ENCODE results near the gene METTL16. TPM values are rescaled to one million over a fixed set of nuclear protein-coding genes. Genes with fewer than 3 reads are reported as not detected.

METTL16 gene
- total RNA-seq, 1 donor from 2014 or later, result 44.9 TPM

DNA sequence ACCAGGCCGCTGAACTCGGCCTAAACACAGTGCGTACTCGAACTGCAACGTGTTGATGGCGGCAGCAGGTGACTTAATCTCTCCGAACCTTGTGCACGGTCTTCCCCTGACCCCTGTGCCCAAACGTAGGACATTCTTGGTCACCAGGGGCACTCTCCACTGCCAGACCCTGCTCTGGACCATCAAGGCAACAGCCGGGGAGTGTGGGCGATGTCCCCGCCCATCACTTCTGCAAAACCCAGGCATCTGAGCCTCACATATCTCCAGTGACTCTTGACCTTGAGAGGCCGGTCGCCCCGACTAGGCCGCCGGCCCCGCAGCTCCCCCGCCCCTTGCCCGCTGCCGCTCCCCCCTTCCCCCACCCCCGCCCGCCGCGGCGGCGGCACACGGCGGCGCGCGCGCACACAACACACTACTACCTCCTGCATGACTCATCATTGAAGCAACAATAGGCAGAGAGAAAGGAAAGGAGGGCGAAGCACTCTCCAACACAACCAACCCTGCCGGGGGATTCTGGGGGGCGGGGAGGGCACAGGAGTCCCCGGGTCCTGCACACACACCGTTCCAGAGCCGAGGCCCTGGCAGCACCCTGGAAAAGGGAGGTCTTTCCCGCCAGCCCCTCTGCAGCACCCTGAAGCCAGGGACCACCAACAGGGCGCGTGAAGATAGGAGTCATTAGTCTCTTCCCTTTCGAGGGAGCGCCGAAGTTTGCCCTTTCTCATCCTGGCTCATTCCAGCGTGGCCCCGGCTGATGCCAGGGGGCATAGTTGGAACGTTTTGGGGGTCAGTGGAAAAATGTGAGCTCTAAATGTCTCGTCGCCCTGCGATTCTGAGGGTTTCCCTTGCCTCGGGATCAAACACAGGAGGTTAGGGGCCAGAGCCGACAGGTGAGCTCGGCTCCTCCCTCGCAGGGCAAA, 112.8 kb downstream of the METTL16 start:
- Mint-ChIP-seq H3K4me3 (peak overlapping the region; percentile 99), H3K27me3 (ENCODE audit: low read depth) (peaks cover 12% of the 10 kb centered on the region), H3K4me1 (peaks cover 66% of the 10 kb centered on the region), H3K36me3 (ENCODE audit: low read depth) (no peaks in the 10 kb centered on the region), H3K9me3 (no peaks in the 10 kb centered on the region), H3K27ac (ENCODE audit: unreplicated experiment) (peak overlapping the region; percentile 98)
- DNase-seq (ENCODE audit: low read depth, low spot score), result no peak
- TF ChIP-seq, protein P1, sequence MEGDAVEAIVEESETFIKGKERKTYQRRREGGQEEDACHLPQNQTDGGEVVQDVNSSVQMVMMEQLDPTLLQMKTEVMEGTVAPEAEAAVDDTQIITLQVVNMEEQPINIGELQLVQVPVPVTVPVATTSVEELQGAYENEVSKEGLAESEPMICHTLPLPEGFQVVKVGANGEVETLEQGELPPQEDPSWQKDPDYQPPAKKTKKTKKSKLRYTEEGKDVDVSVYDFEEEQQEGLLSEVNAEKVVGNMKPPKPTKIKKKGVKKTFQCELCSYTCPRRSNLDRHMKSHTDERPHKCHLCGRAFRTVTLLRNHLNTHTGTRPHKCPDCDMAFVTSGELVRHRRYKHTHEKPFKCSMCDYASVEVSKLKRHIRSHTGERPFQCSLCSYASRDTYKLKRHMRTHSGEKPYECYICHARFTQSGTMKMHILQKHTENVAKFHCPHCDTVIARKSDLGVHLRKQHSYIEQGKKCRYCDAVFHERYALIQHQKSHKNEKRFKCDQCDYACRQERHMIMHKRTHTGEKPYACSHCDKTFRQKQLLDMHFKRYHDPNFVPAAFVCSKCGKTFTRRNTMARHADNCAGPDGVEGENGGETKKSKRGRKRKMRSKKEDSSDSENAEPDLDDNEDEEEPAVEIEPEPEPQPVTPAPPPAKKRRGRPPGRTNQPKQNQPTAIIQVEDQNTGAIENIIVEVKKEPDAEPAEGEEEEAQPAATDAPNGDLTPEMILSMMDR (conservative IDR thresholded peaks at IDR 0.05), result no peak

DNA sequence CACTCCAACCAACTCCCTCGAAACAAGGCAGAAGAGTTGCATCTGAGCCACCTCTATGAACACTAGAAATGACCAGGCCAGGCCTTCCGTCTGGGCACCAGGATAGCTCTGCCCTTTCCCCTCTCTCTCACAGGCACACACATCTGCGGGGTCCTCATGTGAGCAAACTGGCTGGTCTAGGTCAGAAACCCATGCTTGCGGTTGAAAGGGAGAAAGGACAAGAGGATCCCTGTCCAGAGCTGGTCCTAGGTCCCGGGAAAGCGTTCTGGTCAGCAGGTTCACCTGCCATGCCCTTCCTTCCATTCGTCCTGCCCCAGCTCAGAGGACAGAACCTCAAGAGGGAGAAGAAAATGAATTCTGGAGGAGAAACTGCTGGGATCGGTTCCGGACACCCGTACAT, 113.5 kb downstream of the METTL16 start:
- H3K9me3 Mint-ChIP-seq, result no peaks in the 10 kb centered on the region
- H3K4me3 Mint-ChIP-seq, result peak overlapping the region; percentile 99
- peak overlapping the region; percentile 97 for H3K27ac Mint-ChIP-seq (ENCODE audit: unreplicated experiment)
- no peak for DNase-seq (ENCODE audit: low read depth, low spot score)
- H3K36me3 Mint-ChIP-seq (ENCODE audit: low read depth), result no peaks in the 10 kb centered on the region
- peaks cover 61% of the 10 kb centered on the region for H3K4me1 Mint-ChIP-seq
- TF ChIP-seq, protein P1 (conservative IDR thresholded peaks at IDR 0.05), result no peak
- peaks cover 12% of the 10 kb centered on the region for H3K27me3 Mint-ChIP-seq (ENCODE audit: low read depth)

DNA sequence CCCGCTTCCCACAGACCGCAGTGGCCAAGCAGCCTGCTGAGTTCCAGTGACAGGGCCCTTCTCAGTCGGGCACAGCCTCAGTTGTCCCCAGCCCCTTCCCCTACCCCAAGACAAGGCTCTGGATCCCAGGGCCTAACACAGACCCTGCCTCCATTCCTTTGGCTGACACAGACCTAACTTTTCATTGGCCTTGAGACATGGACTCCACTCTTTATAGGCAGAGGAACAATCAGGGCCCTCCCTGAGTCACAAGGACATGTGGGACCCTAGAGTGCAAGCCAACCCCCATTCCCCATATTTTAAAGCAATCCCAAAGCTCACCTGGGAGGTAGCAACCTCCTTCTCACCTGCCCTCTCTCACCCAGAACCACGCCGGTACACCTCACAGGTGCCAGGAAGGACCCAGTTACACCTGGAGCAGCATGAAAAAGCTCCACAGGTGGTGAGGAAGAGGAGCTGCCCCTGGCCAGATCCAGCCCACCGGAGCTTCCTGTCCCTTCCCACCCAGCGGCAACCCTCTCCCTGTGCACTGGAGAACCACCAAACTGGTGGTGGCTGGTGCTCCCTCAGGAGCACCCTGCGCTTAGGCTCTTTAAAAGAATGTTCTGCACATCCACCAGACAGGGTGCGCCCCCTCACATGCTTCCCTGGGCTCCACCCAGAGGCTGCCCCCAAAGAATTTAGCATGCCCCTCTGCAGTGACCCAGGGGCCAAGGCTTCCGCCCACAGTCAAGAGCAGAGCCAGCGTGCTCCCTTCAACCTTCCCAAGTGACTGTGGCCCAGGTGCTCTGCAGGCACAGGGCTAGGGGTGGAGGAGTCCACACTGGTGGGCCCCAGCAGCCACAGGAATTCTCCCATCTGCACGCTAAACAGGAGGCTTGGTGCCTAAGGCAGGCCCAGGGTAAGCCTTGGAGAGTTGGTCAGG, 114.2 kb downstream of the METTL16 start:
- H3K4me1 Mint-ChIP-seq, result peaks cover 54% of the 10 kb centered on the region
- peak overlapping the region; percentile 99 for H3K4me3 Mint-ChIP-seq
- H3K9me3 Mint-ChIP-seq, result no peaks in the 10 kb centered on the region
- H3K36me3 Mint-ChIP-seq (ENCODE audit: low read depth), result no peaks in the 10 kb centered on the region
- H3K27me3 Mint-ChIP-seq (ENCODE audit: low read depth), result peaks cover 12% of the 10 kb centered on the region
- no peak for DNase-seq (ENCODE audit: low read depth, low spot score)
- TF ChIP-seq, protein P1 (conservative IDR thresholded peaks at IDR 0.05), result no peak
- peak overlapping the region; percentile 97 for H3K27ac Mint-ChIP-seq (ENCODE audit: unreplicated experiment)

DNA sequence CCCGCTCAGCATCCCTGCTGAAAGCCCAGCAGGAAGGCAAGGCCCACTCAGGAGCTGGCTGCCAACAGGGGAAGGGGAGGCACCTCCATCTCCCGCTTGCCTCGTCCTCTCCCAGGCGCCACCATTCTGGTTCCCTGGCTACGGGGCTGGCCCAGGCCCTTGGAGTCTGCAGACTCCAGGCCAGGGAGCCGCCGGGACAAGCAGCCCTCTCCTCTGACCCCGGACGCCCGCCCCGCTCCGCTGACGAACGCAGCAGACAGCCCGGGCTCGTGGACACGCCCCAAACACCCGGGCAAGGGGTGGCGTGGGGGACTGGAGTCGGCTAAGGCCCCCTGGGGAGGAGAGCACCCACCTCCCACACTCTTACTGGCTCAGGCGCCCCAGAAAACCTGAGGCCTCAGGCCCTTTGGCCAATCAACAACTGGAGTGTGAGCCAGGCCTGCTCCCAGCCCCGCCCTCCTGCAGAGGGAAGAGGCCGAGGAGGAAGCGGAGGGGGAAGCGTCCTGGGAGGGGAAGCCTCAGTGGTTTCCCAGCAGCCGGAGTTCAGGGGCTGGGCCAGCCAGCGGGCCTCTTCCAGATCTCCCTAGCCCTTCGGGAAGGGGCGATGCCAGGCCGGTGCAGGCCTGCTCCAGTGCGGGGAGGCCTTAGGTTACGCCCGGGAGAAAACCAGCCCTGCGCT, 115.0 kb downstream of the METTL16 start:
- Mint-ChIP-seq H3K4me1 (peaks cover 58% of the 10 kb centered on the region), H3K27ac (ENCODE audit: unreplicated experiment) (peak overlapping the region; percentile 83), H3K27me3 (ENCODE audit: low read depth) (peaks cover 12% of the 10 kb centered on the region), H3K4me3 (peak overlapping the region; percentile 99), H3K9me3 (no peaks in the 10 kb centered on the region), H3K36me3 (ENCODE audit: low read depth) (no peaks in the 10 kb centered on the region)
- peak; percentile 78 for DNase-seq (ENCODE audit: low read depth, low spot score)
- TF ChIP-seq, protein P1 (conservative IDR thresholded peaks at IDR 0.05), result no peak

DNA sequence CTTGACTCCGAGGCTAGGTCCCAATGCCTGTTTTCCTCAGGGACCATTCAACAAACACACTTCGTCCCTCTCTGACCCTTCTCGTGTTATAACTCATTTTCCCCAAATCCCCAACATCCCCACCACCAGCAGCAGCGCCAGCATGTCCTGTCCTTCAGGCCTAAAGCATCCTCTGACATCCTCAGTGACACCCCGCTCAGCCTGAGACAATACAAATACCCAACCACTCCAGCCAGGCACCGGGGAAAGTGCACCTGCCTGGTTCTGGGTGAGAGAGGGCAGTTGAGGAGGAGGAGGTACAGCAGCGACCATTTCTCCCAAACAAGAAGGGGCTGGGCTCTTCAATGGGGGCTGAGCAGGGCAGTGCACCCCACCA, 115.5 kb downstream of the METTL16 start:
- H3K27me3 Mint-ChIP-seq (ENCODE audit: low read depth), result peaks cover 6% of the 10 kb centered on the region
- H3K4me3 Mint-ChIP-seq, result peak overlapping the region; percentile 99
- DNase-seq (ENCODE audit: low read depth, low spot score), result no peak
- H3K4me1 Mint-ChIP-seq, result peaks cover 57% of the 10 kb centered on the region
- H3K36me3 Mint-ChIP-seq (ENCODE audit: low read depth), result no peaks in the 10 kb centered on the region
- TF ChIP-seq, protein P1 (conservative IDR thresholded peaks at IDR 0.05), result no peak
- H3K9me3 Mint-ChIP-seq, result no peaks in the 10 kb centered on the region
- peak overlapping the region; percentile 36 for H3K27ac Mint-ChIP-seq (ENCODE audit: unreplicated experiment)

Data from neural crest cell (in vitro differentiated cells).